GM20000 (cell line): ENCODE data around the gene FRMD4A.

Source experiments
- DNase-seq: peaks from one replicate; pipeline ENCODE4 v3.0.0; 2012; ENCODE audit warnings: low spot score
- CTCF ChIP-seq: IDR thresholded peaks from 2 replicates; pipeline ENCODE4 v1.5.1; 2012; ENCODE audit warnings: mild to moderate bottlenecking, control low read depth; ENCODE audit errors: extremely low read depth, missing control alignments

The FRMD4A gene

GRCh38 chr10:13862546-13863233 is 468.0 kb downstream of the FRMD4A start:
- no peak for TF ChIP-seq CTCF
- no peak for DNase-seq

- no peak for DNase-seq
- TF ChIP-seq CTCF = no peak
These were observed 469.8 kb downstream of the FRMD4A start for GRCh38 chr10:13860886-13861285.

- no peak for TF ChIP-seq CTCF
These were observed 470.6 kb downstream of the FRMD4A start for GRCh38 chr10:13859979-13860654.

GRCh38 chr10:13858709-13859108 is 472.0 kb downstream of the FRMD4A start:
- no peak for DNase-seq
- no peak for TF ChIP-seq CTCF

More at GRCh38 chr10:13859979-13860654, 470.6 kb downstream of the FRMD4A start:
- no peak for DNase-seq

GRCh38 chr10:13857451-13857850 is 473.3 kb downstream of the FRMD4A start:
- no peak for DNase-seq
- TF ChIP-seq CTCF = no peak

GRCh38 chr10:13853854-13854253 is 476.9 kb downstream of the FRMD4A start:
- DNase-seq = no peak
- no peak for TF ChIP-seq CTCF

GRCh38 chr10:13852872-13853271 is 477.9 kb downstream of the FRMD4A start:
- DNase-seq = no peak
- TF ChIP-seq CTCF = no peak
